Heart left ventricle (tissue), 16 donors: Measurements from ENCODE around the gene BAG3. TPM values are rescaled to one million over a fixed set of nuclear protein-coding genes. Genes with fewer than 3 reads are reported as not detected.

Experiments used
- ATAC-seq, 4 donors: fragments of 200-7000 bp; cut with Tn5 transposase; one replicate each; pipeline ENCODE4 v1.9.1; 2020 to 2022; ENCODE audit warnings: moderate library complexity in 4 of 4, mild to moderate bottlenecking in 3 of 4, moderate number of reproducible peaks in 1 of 4
- DNase-seq, 5 donors: peaks; one replicate each; pipeline ENCODE4 v3.0.0-alpha.2; 2020
- H3K27ac ChIP-seq, 12 donors: fragments of 200-600 bp; sonication (generic) in 4 of 12; one replicate each; pipeline versions ENCODE4 v1.5.0 to v1.8.0; 2016 to 2022; ENCODE audit warnings: mild to moderate bottlenecking in 2 of 12
- H3K27me3 ChIP-seq, 9 donors: fragments of 200-600 bp; sonication (generic) in 2 of 9; one replicate each; pipeline versions ENCODE4 v1.5.1 to v1.8.0; 2016 to 2022; ENCODE audit warnings: mild to moderate bottlenecking in 3 of 9
- H3K36me3 ChIP-seq, 9 donors: fragments of 200-600 bp; sonication (generic) in 2 of 9; one replicate each; pipeline versions ENCODE4 v1.5.0 to v1.8.0; 2018 to 2022; ENCODE audit warnings: mild to moderate bottlenecking in 2 of 9
- H3K4me1 ChIP-seq, 12 donors: fragments of 200-600 bp; sonication (generic) in 4 of 12; one replicate each; pipeline versions ENCODE4 v1.5.0 to v1.8.0; 2016 to 2022; ENCODE audit warnings: mild to moderate bottlenecking in 3 of 12
- H3K4me3 ChIP-seq, 12 donors: fragments of 200-600 bp; sonication (generic) in 4 of 12; one replicate each; pipeline versions ENCODE4 v1.5.0 to v1.8.0; 2017 to 2022; ENCODE audit warnings: mild to moderate bottlenecking in 9 of 12, moderate library complexity in 4 of 12
- H3K9me3 ChIP-seq, 12 donors: fragments of 200-600 bp; sonication (generic) in 4 of 12; one replicate each; pipeline versions ENCODE4 v1.5.0 to v1.8.0; 2016 to 2022; ENCODE audit warnings: mild to moderate bottlenecking in 1 of 12
- CTCF ChIP-seq, 12 donors: fragments of 200-600 bp; sonication (generic) in 4 of 12; IDR thresholded peaks; one replicate each; pipeline versions ENCODE4 v1.5.0 to v1.8.0; 2018 to 2022; ENCODE audit warnings: antibody characterized with exemption in 12 of 12, mild to moderate bottlenecking in 5 of 12
- POLR2A ChIP-seq, 2 donors: fragments of 450-650 bp; IDR thresholded peaks; one replicate each; pipeline ENCODE4 v1.6.1; 2017; ENCODE audit warnings: antibody characterized with exemption in 2 of 2, mild to moderate bottlenecking in 2 of 2, moderate library complexity in 2 of 2
- WGBS, 4 donors: extraction: QIAGEN DNeasy Blood & Tissue Kit in 2 of 4; methylation state at CpG; one replicate each; pipeline versions ENCODE4 v1.1.5 to v1.1.7; 2013 to 2018; 5-methylcytosine and 5-hydroxymethylcytosine counted together
- intact Hi-C, 10 donors: fragments of 100-400 bp; cut with DNase I; formaldehyde crosslinking; loops; one replicate each; pipeline versions ENCODE4 v1.11.1 to v1.14.2; 2022
- polyA plus RNA-seq, 2 donors: library from polyadenylated mRNA; stranded (reverse); fragments of 200-250 nt; gene quantifications; one replicate each; pipeline ENCODE4 v1.2.3, GENCODE V29; 2013
- total RNA-seq, 9 donors: library from RNA; depleted of rRNA in 2 of 9; stranded (reverse); fragments of >200 nt in 2 of 9; fragmentation: NEBNext Ultra II Directional in 3 of 9; extraction: Animal tissue kit (Norgen Biotek cat#: 25700) in 3 of 9; gene quantifications; one replicate each; pipeline versions ENCODE4 v1.1.0 to v1.2.4, GENCODE V29; 2016 to 2023
- donor health status: ischemic (EF 13 %, LVEDD 7.1; RV severe dilation, severe dysfunction).
- donor health status: healthy with polysubstance abuse.
- donor health status: DM: no; HTN: yes; CAD: no.
- donor health status: DM: no; HTN: no; CAD: no.
- donor health status: ischemic (EF 25% LVEDD 6.9; RV normal size, moderate dysfunction).
- donor health status: ischemic (EF 25% LVEDD 5.7; RV mildly dilated, moderate dysfunction).
- donor health status: healthy.
- donor health status: DM: yes; HTN: yes; CAD: no.
- donor health status: ischemic (EF 35%, LVEDD 5.7; RV mildly dilated, moderate dysfunction).
- donor health status: nonischemic (EF 11% LVEDD 7.7; RV severe dilation, severe dysfunction).
- donor health status: DM: yes; HTN: yes; CAD: no.
- donor health status: PGD.
- donor health status: ischemic (EF 29% LVEDD 5.4; RV normal size, mild dysfunction).
- donor health status: nonischemic (EF 23%, LVEDD 6.1; RV moderate dilation, normal function).

BAG3 gene
- total and polyA plus RNA-seq, 11 donors = 78.8 to 271 (median 141) TPM

GRCh38 chr10:119644205-119644814, 6.9 kb upstream of the BAG3 start:
- Histone ChIP-seq H3K9me3 (peaks cover 0 to 19% (median 10%) of the 10 kb centered on the region in 12 donors), H3K27me3 (no peaks in the 10 kb centered on the region), H3K36me3 (no peaks in the 10 kb centered on the region), H3K4me3 (no peak overlapping the region), H3K27ac (no peak overlapping the region), H3K4me1 (no peaks in the 10 kb centered on the region)
- 62 to 75% (median 67%) methylated on average over 15 of the region's 15 CpGs for WGBS, 4 donors
- DNase-seq = no peak
- intact Hi-C loops = no loop called here
- no peak for TF ChIP-seq CTCF (IDR thresholded peaks at IDR 0.05)
- no peak for ATAC-seq

- WGBS, 4 donors = 94 to 97% (median 96%) methylated on average over 3 of the region's 3 CpGs
- no peak overlapping the region for H3K27ac ChIP-seq
- H3K4me3 ChIP-seq = no peak overlapping the region
- no peaks in the 10 kb centered on the region for H3K27me3 ChIP-seq
- H3K9me3 ChIP-seq = peaks cover 0 to 19% (median 10%) of the 10 kb centered on the region in 12 donors
- H3K4me1 ChIP-seq = no peaks in the 10 kb centered on the region
- no peak for DNase-seq
- no peak for TF ChIP-seq POLR2A (IDR thresholded peaks at IDR 0.05)
- no peak for TF ChIP-seq CTCF (IDR thresholded peaks at IDR 0.05)
- intact Hi-C loops = loop anchor here in 1 of 10 donors (5.0 kb wide), 1 partner anchor 38 kb away; no protein-coding TSS in a partner anchor
- no peak for ATAC-seq
- H3K36me3 ChIP-seq = no peaks in the 10 kb centered on the region
These were observed 6.2 kb upstream of the BAG3 start for GRCh38 chr10:119644994-119645393.

GRCh38 chr10:119650062-119650461, 1.1 kb upstream of the BAG3 start:
- TF ChIP-seq CTCF (IDR thresholded peaks at IDR 0.05) (no peak), POLR2A (IDR thresholded peaks at IDR 0.05) (no peak)
- WGBS, 4 donors = 100% methylated on average over 1 of the region's 1 CpG
- Histone ChIP-seq H3K4me3 (no peak overlapping the region), H3K4me1 (peaks cover 7 to 34% (median 23%) of the 10 kb centered on the region in 12 donors), H3K36me3 (no peaks in the 10 kb centered on the region), H3K9me3 (peaks cover 0 to 7% (median 3%) of the 10 kb centered on the region in 12 donors), H3K27me3 (no peaks in the 10 kb centered on the region), H3K27ac (peak overlapping the region in 1 of 12 donors; percentile 99)
- no peak for DNase-seq
- no peak for ATAC-seq
- intact Hi-C loops = loop anchor here in 7 of 10 donors (2.0 to 10.0 kb wide), 8 partner anchors 33 to 222 kb away; partner anchors contain the start of genes TIAL1 (in 4 of the 7), INPP5F (in 1 of the 7) and MCMBP (in 1 of the 7)

GRCh38 chr10:119651514-119652360, 557 bp downstream of the BAG3 start:
- H3K4me1 ChIP-seq = peaks cover 12 to 51% (median 38%) of the 10 kb centered on the region in 12 donors
- no peaks in the 10 kb centered on the region for H3K27me3 ChIP-seq
- intact Hi-C loops = loop anchor here in 7 of 10 donors (1.0 to 10.0 kb wide), 9 partner anchors 34 to 221 kb away; partner anchors contain the start of genes TIAL1 (in 5 of the 7), INPP5F (in 1 of the 7) and MCMBP (in 1 of the 7)
- H3K36me3 ChIP-seq = peaks cover 0 to 8% (median 0%) of the 10 kb centered on the region in 9 donors
- ATAC-seq = peak in 2 of 4 donors; percentile 18 to 35
- peak in 2 of 5 donors; percentile 32 to 73 for DNase-seq
- H3K9me3 ChIP-seq = no peaks in the 10 kb centered on the region
- H3K27ac ChIP-seq = peak overlapping the region; percentile 91 to 99 (median 98)
- TF ChIP-seq POLR2A (IDR thresholded peaks at IDR 0.05) = peak; percentile 90 to 97
- TF ChIP-seq CTCF (IDR thresholded peaks at IDR 0.05) = no peak
- 0 to 1% (median 1%) methylated on average over 55 to 107 of the region's 107 CpGs for WGBS, 4 donors
- peak overlapping the region; percentile 68 to 99 (median 82) for H3K4me3 ChIP-seq
